NB4 (cell line): ENCODE measurements around the gene SGSM2.

Experiments used
- DNase-seq: peaks from one replicate; pipeline ENCODE4 v3.0.0; 2010; ENCODE audit warnings: low read depth
- H3K4me3 ChIP-seq: one replicate; pipeline ENCODE4 v1.5.1; 2011; ENCODE audit warnings: mild to moderate bottlenecking, low read depth, low read length, moderate library complexity
- MYC ChIP-seq: IDR thresholded peaks from 2 replicates; pipeline ENCODE4 v1.6.1; 2011; ENCODE audit warnings: low read depth, low read length
- POLR2A ChIP-seq: IDR thresholded peaks from 2 replicates; pipeline ENCODE4 v1.6.1; 2011; ENCODE audit warnings: mild to moderate bottlenecking; ENCODE audit not compliant: insufficient read length; ENCODE audit errors: extremely low read depth
- TF ChIP-seq, protein P1 (sequence below): IDR thresholded peaks from one replicate; pipeline ENCODE4 v1.5.1; 2012; ENCODE audit warnings: low read depth, low read length
- TF ChIP-seq, protein P2 (sequence below): IDR thresholded peaks from 2 replicates; pipeline ENCODE4 v1.6.1; 2011; ENCODE audit warnings: low read depth, low read length

SGSM2 gene

DNA sequence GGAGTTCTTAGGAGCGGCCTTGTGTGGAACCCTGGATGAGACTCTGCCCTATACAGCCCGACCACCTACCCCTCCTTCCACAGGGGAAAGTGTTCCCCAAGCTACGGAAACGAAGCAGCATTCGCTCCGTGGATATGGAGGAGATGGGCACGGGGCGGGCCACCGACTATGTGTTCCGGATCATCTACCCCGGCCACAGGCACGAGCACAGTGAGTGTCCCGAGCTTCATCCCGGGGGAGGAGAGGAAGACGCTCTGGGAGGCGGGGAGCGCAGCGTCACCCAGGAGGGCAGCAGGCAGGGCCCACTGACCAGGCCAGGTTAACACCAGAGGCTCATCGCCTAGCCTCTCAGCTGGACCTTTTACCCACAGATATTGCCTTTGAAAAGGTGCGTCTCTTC lies 27.8 kb downstream of the SGSM2 start:
- TF ChIP-seq MYC (no peak), POLR2A (no peak)
- TF ChIP-seq, protein P1, sequence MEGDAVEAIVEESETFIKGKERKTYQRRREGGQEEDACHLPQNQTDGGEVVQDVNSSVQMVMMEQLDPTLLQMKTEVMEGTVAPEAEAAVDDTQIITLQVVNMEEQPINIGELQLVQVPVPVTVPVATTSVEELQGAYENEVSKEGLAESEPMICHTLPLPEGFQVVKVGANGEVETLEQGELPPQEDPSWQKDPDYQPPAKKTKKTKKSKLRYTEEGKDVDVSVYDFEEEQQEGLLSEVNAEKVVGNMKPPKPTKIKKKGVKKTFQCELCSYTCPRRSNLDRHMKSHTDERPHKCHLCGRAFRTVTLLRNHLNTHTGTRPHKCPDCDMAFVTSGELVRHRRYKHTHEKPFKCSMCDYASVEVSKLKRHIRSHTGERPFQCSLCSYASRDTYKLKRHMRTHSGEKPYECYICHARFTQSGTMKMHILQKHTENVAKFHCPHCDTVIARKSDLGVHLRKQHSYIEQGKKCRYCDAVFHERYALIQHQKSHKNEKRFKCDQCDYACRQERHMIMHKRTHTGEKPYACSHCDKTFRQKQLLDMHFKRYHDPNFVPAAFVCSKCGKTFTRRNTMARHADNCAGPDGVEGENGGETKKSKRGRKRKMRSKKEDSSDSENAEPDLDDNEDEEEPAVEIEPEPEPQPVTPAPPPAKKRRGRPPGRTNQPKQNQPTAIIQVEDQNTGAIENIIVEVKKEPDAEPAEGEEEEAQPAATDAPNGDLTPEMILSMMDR = no peak
- TF ChIP-seq, protein P2, sequence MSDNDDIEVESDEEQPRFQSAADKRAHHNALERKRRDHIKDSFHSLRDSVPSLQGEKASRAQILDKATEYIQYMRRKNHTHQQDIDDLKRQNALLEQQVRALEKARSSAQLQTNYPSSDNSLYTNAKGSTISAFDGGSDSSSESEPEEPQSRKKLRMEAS = no peak
- DNase-seq = no peak
- H3K4me3 ChIP-seq = no peak overlapping the region

DNA sequence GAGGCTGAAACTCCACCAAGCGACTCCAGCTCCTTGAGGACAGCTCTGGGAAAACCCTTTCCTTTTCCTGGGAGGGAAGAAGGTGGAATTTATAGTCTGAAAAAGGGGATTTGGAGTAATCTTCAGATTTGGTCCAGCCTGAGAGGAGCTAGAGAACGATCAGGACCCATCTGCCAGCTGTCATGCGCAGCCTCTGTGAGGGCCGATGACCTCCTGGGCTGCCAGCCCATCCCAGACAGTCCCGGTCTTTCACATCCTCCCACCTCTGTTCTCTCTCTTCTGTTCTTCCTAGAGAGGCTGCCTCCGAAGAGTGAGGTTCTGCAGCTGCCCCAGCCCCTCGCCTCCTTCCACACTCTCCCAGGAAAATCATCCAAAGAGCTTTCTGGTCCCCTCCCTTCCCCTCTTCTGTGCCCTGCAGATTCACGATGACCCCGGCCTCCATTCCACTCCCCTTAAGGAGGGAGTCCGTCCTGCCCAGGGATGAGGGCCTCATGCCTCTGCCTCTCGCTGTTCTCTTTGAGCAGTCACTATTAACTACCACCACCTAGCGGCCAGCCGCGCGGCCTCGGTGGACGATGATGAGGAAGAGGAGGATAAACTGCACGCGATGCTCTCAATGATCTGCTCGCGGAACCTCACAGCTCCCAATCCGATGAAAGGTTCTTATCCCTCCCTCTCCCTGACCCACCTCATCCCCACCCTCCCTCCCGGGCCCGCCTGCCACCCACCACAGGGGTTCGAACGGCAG lies 29.6 kb downstream of the SGSM2 start:
- DNase-seq = no peak
- no peak overlapping the region for H3K4me3 ChIP-seq
- TF ChIP-seq POLR2A (no peak), MYC (no peak)
- TF ChIP-seq, protein P2 = no peak
- TF ChIP-seq, protein P1 = no peak

DNA sequence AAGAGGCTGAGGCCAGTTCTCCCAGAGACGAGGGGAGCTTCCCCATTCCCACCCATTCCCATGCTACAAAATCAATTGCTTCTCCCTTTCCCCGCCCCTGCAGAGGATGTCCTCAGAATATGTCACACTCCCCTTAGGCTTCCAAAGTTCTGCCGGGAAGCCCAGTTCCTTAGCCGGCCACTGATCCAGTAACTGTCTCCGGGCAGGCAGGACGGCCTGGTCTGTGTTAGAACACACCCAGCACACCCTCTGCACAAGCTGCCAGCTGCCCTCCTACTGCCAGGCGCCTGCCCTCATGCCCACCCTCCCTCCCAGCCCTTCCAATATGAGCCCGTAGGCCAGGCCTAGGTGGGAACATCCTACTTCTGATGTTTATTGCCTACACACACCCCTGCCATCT lies 31.1 kb downstream of the SGSM2 start:
- H3K4me3 ChIP-seq = no peak overlapping the region
- no peak for TF ChIP-seq POLR2A
- TF ChIP-seq, protein P1 = no peak
- TF ChIP-seq MYC = no peak
- TF ChIP-seq, protein P2 = no peak
- DNase-seq = no peak

DNA sequence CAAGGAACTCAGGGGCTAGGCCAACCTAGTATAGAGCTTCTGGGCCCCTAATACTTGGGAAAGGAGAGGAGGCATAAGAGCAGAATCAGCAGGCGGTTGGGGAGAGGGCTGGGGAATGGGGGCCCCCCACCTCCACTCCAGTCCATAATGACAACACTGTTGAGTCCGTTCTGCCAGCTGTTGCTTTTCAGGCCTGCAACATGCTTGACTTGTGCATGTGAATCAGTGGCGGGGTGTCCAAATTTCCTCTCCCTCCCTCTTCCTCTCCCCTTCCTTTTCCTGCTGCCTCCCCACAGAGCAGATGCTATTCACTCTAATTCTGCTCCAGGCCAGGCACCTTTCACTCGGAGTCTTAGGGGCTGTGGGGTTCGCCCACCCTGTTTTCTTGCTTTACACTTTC lies 31.7 kb downstream of the SGSM2 start:
- TF ChIP-seq MYC = no peak
- TF ChIP-seq, protein P1 = no peak
- TF ChIP-seq POLR2A = no peak
- TF ChIP-seq, protein P2 = no peak
- no peak for DNase-seq
- H3K4me3 ChIP-seq = no peak overlapping the region

DNA sequence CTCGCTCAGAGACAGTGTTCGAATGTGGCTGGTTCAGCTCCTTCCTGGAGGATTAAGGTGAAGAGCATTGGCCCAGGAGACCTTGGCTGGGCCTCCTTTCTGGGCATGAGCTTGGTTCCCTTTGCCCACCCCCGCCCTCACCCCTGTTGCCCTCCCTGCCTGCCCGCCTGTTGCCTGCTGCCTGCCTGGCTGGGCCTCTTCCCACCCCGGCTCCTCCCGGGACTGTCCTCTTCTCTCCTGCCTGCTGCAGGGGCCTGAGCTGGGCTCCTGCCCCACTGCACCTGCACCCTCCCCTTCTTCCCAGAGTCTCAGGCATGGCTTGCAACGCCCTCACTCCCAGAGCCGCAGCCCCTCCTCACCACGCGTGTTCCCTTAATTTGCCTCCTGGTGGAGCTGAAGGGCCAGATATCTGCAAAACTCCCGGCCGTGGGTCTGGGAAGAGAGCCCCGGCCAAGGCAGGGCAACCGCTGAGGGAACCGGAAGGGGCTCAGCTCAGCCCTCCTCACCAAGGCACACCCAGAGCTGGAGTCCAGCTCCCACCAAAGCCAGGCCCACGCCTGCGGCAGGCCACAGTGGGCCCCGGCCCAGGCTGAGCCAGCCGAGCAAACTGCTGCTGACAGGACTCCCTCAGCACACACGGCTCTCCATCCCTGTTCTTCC lies 32.4 kb downstream of the SGSM2 start:
- no peak overlapping the region for H3K4me3 ChIP-seq
- TF ChIP-seq POLR2A (no peak), MYC (no peak)
- TF ChIP-seq, protein P2 = no peak
- TF ChIP-seq, protein P1 = no peak
- no peak for DNase-seq
